HepG2 (cell line): ENCODE data around the gene FLRT3. TPM values are rescaled to one million over a fixed set of nuclear protein-coding genes. Genes with fewer than 3 reads are reported as not detected.

ENCODE experiments used
- ATAC-seq: fragments of 200-7000 bp; cut with Tn5 transposase; 3 replicates; pipeline ENCODE4 v1.9.1; 2020; ENCODE audit warnings: mild to moderate bottlenecking, moderate library complexity
- BruUV-seq: library from RNA; stranded (reverse); fragments of 400-500 nt; replicated peaks from 2 replicates; lab custom pipeline; 2021; lab: Mats Ljungman, UMichigan
- CTCF ChIA-PET: fragments of 300-600 bp; formaldehyde crosslinking; extraction: SDS; loops from one replicate; lab custom pipeline; 2021; ENCODE audit warnings: low total read pairs, inconsistent platforms, low intra/inter-chr PET ratio; lab: Yijun Ruan, JAX
- POLR2A ChIA-PET: fragments of 350-600 bp; sonication (Branson Sonifier 250); formaldehyde crosslinking; loops from one replicate; lab custom pipeline; 2020; ENCODE audit warnings: antibody characterized with exemption, inconsistent platforms; lab: Yijun Ruan, JAX
- DNase-seq: peaks from one replicate; pipeline ENCODE4 v3.0.0-alpha.2; 2015; ENCODE audit warnings: low spot score
- FAIRE-seq: peaks from 3 replicates; lab custom pipeline; 2011; peaks lifted over from hg19 to GRCh38; lab: Jason Lieb, UNC
- H2AFZ ChIP-seq: one replicate; pipeline ENCODE4 v1.6.1; 2011; ENCODE audit warnings: low read length, inconsistent platforms
- H3K27ac ChIP-seq: fragments of 300-600 bp; 3 replicates; pipeline ENCODE4 v1.8.0; 2011; ENCODE audit warnings: mixed run types, mild to moderate bottlenecking, mixed read lengths, low read length, inconsistent platforms; ENCODE audit not compliant: insufficient read depth; ENCODE audit errors: extremely low read length
- H3K27me3 ChIP-seq, 2 experiments: fragments of 200-600 bp in 1 of 2; 2 replicates in 1 of 2; 3 replicates in 1 of 2; pipeline versions ENCODE4 v1.6.0 to v1.8.0; 2011; ENCODE audit warnings: low read length in 2 of 2, mild to moderate bottlenecking in 2 of 2, moderate library complexity in 2 of 2, inconsistent platforms in 1 of 2; ENCODE audit not compliant: insufficient read depth in 2 of 2, control insufficient read depth in 1 of 2
- H3K36me3 ChIP-seq, 2 experiments: fragments of 200-600 bp in 1 of 2; replicated peaks in 1 of 2; 2 replicates in 1 of 2; 3 replicates in 1 of 2; pipeline versions ENCODE4 v1.5.1 to v1.8.0; 2011; ENCODE audit warnings: low read length in 2 of 2, inconsistent platforms in 1 of 2; ENCODE audit not compliant: insufficient read depth in 2 of 2, control insufficient read depth in 1 of 2
- H3K4me1 ChIP-seq: 2 replicates; pipeline ENCODE4 v1.5.1; 2012; ENCODE audit warnings: low read length, inconsistent platforms; ENCODE audit not compliant: insufficient read depth
- H3K4me2 ChIP-seq: 2 replicates; pipeline ENCODE4 v1.6.0; 2011; ENCODE audit warnings: low read depth, low read length, inconsistent platforms
- H3K4me3 ChIP-seq, 3 experiments: fragments of 200-600 bp in 1 of 3; sonication (generic), shearing (Covaris generic) in 1 of 3; replicated peaks in 1 of 3; 2 replicates each; pipeline ENCODE4 v1.5.1; 2011 to 2016; ENCODE audit warnings: low read length in 3 of 3, inconsistent platforms in 2 of 3, low read depth in 2 of 3, mild to moderate bottlenecking in 2 of 3, control low read depth in 1 of 3, mixed read lengths in 1 of 3; ENCODE audit not compliant: insufficient read depth in 1 of 3
- H3K79me2 ChIP-seq: one replicate; pipeline ENCODE4 v1.6.1; 2011; ENCODE audit warnings: low read length, inconsistent platforms; ENCODE audit not compliant: insufficient read depth
- H3K9ac ChIP-seq: 2 replicates; pipeline ENCODE4 v1.6.0; 2011; ENCODE audit warnings: mild to moderate bottlenecking, low read depth, low read length, inconsistent platforms; ENCODE audit not compliant: insufficient read depth
- H3K9me3 ChIP-seq: 2 replicates; pipeline ENCODE4 v1.5.1; 2012; ENCODE audit warnings: mild to moderate bottlenecking, low read length
- H4K20me1 ChIP-seq: 2 replicates; pipeline ENCODE4 v1.6.0; 2011; ENCODE audit warnings: inconsistent platforms, mild to moderate bottlenecking, low read length, moderate library complexity; ENCODE audit not compliant: insufficient read depth
- GABPB1 ChIP-seq: IDR thresholded peaks from 2 replicates; pipeline ENCODE4 v1.6.1; 2016; ENCODE audit warnings: mild to moderate bottlenecking, missing genetic modification reagents, moderate library complexity, missing compliant biosample characterization
- MAFF ChIP-seq: IDR thresholded peaks from 2 replicates; pipeline ENCODE4 v1.6.1; 2011; ENCODE audit warnings: low read depth, low read length, improper control_type of control experiment
- MAFK ChIP-seq, 2 experiments: IDR thresholded peaks in 1 of 2; conservative IDR thresholded peaks in 1 of 2; 2 replicates each; pipeline ENCODE4 v1.6.1; 2011; ENCODE audit warnings: improper control_type of control experiment in 2 of 2, low read length in 2 of 2
- SNAI1 ChIP-seq: sonication (generic); formaldehyde crosslinking; IDR thresholded peaks from 2 replicates; pipeline ENCODE4 v1.5.0; 2020; ENCODE audit warnings: mild to moderate bottlenecking, missing genetic modification reagents, borderline replicate concordance
- WGBS: methylation state at CpG from one replicate; pipeline ENCODE4 v1.1.6; 2017; ENCODE audit warnings: low lambda C conversion rate; 5-methylcytosine and 5-hydroxymethylcytosine counted together
- in situ Hi-C: cut with HindIII; loops from 2 replicates; pipeline ENCODE4 v1.10.0; 2017; ENCODE audit warnings: low pct_unique_long_range_greater_than_20kb; ENCODE audit not compliant: extremely low pct_ligation_motif_present
- intact Hi-C: fragments of 100-400 bp; cut with micrococcal nuclease; formaldehyde crosslinking; loops from one replicate; pipeline ENCODE4 v1.10.0; 2022; ENCODE audit not compliant: unreplicated experiment
- polyA plus RNA-seq, 8 experiments: library from polyadenylated mRNA; depleted of rRNA in 3 of 8; stranded (reverse) in 7 of 8; unstranded in 1 of 8; fragments of >200 nt; fragmentation: Illumina TruSeq in 4 of 8; extraction: Trizol in 4 of 8; gene quantifications; 2 replicates each; pipeline versions ENCODE4 v1.2.1 to v1.2.3, GENCODE V29; 2011 to 2016; ENCODE audit warnings: low read depth in 4 of 8, missing spikeins in 1 of 8, mixed read lengths in 1 of 8; ENCODE audit not compliant: insufficient read depth in 1 of 8
- small RNA-seq, 3 experiments: library from RNA; depleted of rRNA; stranded (forward); fragments of <200 nt; gene quantifications; one replicate each; pipeline ENCODE3, GENCODE V24; 2012; ENCODE audit warnings: low read depth in 2 of 3, low replicate concordance in 1 of 3; ENCODE audit not compliant: insufficient read length in 3 of 3, insufficient read depth in 2 of 3
- total RNA-seq, 5 experiments: library from RNA; depleted of rRNA; stranded (reverse); fragments of >200 nt; fragmentation: Illumina TruSeq; extraction: Trizol; gene quantifications; 2 replicates each; pipeline ENCODE4 v1.2.3, GENCODE V29; 2016; ENCODE audit warnings: low read depth in 1 of 5

Gene FLRT3
- total and polyA plus RNA-seq, 2 of the 13 experiments (the other 11 are each of a cell fraction or from before 2014, with no cell fraction given) = 0.44 to 5.3 TPM

- intact Hi-C loops = no loop called here
- no peak overlapping the region for H3K4me3 ChIP-seq
- no TSS peak for BruUV-seq
- ChIA-PET POLR2A (no interaction called here), CTCF (no interaction called here)
- no peaks in the 10 kb centered on the region for H3K27me3 ChIP-seq
- no peak overlapping the region for H3K4me2 ChIP-seq
- no peak for ATAC-seq
- H4K20me1 ChIP-seq = no peaks in the 10 kb centered on the region
- no peaks in the 10 kb centered on the region for H3K79me2 ChIP-seq
- no peaks in the 10 kb centered on the region for H3K4me1 ChIP-seq
- no peaks in the 10 kb centered on the region; the same call in 1 of the 2 replicates for H3K9me3 ChIP-seq
- no peak overlapping the region for H2AFZ ChIP-seq
- H3K9ac ChIP-seq = no peak overlapping the region
- H3K27ac ChIP-seq = no peak overlapping the region
- no peak for DNase-seq
- FAIRE-seq = no peak
- no peak for TF ChIP-seq SNAI1 (CRISPR knock-in tag)
- no peak for TF ChIP-seq GABPB1 (CRISPR knock-in tag)
- TF ChIP-seq MAFK (conservative IDR thresholded peaks at IDR 0.05 in 1 of 2, IDR thresholded peaks at IDR 0.05 in 1 of 2; ENCODE audit: low read length in 2 of 2) = peak; percentile 68 to 74
- TF ChIP-seq MAFF = peak; percentile 70
- H3K36me3 ChIP-seq = no peaks in the 10 kb centered on the region
- in situ Hi-C loops = no loop called here
- 16% methylated on average over 4 of the region's 4 CpGs for WGBS
Observed at GRCh38 chr20:14282140-14282539, 55.3 kb downstream of the FLRT3 start.

Small RNA genes lying within 50 kb of the gene (small RNA-seq; reads per million reads assigned to genes)
- gene RNU6-228P = 0 to 1.9 (median 0.65) reads per million in 3 experiments
